OCI-LY3 (cell line): Measurements from ENCODE around the gene TANK.
"Not testable (repeated sequence)": the region's sequence is repeated elsewhere in the genome, so short reads cannot be mapped to it uniquely, and the experiment has no call there.

Experiments
- EZH2phosphoT487 ChIP-seq: fragments of 200-600 bp; shearing (Covaris generic); IDR thresholded peaks from 2 replicates; pipeline ENCODE4 v1.6.1; 2018; ENCODE audit warnings: antibody characterized with exemption, mixed run types, low read depth
- TF ChIP-seq, protein P1 (sequence below): fragments of 200-600, 300-600 bp; sonication (generic); IDR thresholded peaks from 2 replicates; pipeline ENCODE4 v1.5.1; 2014; ENCODE audit warnings: antibody characterized with exemption, low read length, low read depth

DNA sequence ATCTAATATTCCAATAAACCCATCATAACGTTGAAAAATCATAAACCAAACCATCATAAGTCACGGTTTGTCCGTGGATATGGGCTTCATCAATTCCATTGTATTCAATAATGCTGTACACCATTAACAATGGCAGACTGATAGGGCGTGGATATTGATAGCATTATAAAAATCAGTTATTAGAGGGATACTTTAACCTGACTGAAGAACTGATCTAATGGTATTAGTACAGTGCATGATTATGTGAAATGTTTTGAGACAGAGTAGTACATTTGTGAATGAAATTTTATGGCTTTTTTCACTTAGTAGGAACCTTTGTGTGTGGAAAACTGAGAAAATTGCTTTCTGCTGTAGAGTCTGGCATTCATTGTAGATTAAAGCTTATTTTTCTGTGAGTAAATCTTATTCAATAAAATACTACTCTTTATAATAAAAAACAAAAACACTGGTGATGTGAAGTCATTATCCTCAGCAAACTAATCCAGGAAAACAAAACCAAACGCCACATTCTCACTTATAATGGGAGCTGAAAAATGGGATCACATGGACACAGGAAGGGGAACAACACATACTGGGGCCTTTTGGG is 119.1 kb downstream of the TANK start:
- TF ChIP-seq, protein P1, sequence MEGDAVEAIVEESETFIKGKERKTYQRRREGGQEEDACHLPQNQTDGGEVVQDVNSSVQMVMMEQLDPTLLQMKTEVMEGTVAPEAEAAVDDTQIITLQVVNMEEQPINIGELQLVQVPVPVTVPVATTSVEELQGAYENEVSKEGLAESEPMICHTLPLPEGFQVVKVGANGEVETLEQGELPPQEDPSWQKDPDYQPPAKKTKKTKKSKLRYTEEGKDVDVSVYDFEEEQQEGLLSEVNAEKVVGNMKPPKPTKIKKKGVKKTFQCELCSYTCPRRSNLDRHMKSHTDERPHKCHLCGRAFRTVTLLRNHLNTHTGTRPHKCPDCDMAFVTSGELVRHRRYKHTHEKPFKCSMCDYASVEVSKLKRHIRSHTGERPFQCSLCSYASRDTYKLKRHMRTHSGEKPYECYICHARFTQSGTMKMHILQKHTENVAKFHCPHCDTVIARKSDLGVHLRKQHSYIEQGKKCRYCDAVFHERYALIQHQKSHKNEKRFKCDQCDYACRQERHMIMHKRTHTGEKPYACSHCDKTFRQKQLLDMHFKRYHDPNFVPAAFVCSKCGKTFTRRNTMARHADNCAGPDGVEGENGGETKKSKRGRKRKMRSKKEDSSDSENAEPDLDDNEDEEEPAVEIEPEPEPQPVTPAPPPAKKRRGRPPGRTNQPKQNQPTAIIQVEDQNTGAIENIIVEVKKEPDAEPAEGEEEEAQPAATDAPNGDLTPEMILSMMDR, result not testable (repeated sequence)
- not testable (repeated sequence) for TF ChIP-seq EZH2phosphoT487
